WTC11 (cell line): Measurements from ENCODE around the gene EBPL. TPM values are rescaled to one million over a fixed set of nuclear protein-coding genes. Genes with fewer than 3 reads are reported as not detected.

Experiments
- ESRRA ChIP-seq: sonication (generic); formaldehyde crosslinking; IDR thresholded peaks from 2 replicates; pipeline ENCODE4 v1.8.1; 2022; ENCODE audit warnings: mild to moderate bottlenecking, missing genetic modification reagents, borderline replicate concordance
- ETV6 ChIP-seq: sonication (generic); formaldehyde crosslinking; IDR thresholded peaks from 2 replicates; pipeline ENCODE4 v1.8.1; 2022; ENCODE audit warnings: mild to moderate bottlenecking, missing genetic modification reagents
- GRHL2 ChIP-seq: fragments of 250-450 bp; sonication (Bioruptor Pico); IDR thresholded peaks from 2 replicates; pipeline ENCODE4 v1.8.0; 2022; ENCODE audit warnings: mild to moderate bottlenecking, moderate library complexity; ENCODE audit not compliant: insufficient replicate concordance, severe bottlenecking
- JAZF1 ChIP-seq: fragments of 250-450 bp; sonication (Bioruptor Pico); IDR thresholded peaks from 2 replicates; pipeline ENCODE4 v1.9.0; 2021; ENCODE audit warnings: moderate library complexity, mild to moderate bottlenecking, inconsistent platforms
- NFE2L1 ChIP-seq: sonication (generic); formaldehyde crosslinking; IDR thresholded peaks from 2 replicates; pipeline ENCODE4 v1.8.1; 2023; ENCODE audit warnings: missing genetic modification reagents
- OVOL2 ChIP-seq: fragments of 250-450 bp; sonication (Bioruptor Pico); IDR thresholded peaks from 2 replicates; pipeline ENCODE4 v1.9.0; 2021; ENCODE audit warnings: mild to moderate bottlenecking, borderline replicate concordance
- RELA ChIP-seq: sonication (generic); formaldehyde crosslinking; IDR thresholded peaks from 2 replicates; pipeline ENCODE4 v1.8.1; 2022; ENCODE audit warnings: missing genetic modification reagents, mild to moderate bottlenecking, borderline replicate concordance
- SMAD3 ChIP-seq: sonication (generic); formaldehyde crosslinking; IDR thresholded peaks from 2 replicates; pipeline ENCODE4 v1.8.0; 2022; ENCODE audit warnings: missing genetic modification reagents, mild to moderate bottlenecking, borderline replicate concordance
- SMAD4 ChIP-seq: sonication (generic); formaldehyde crosslinking; IDR thresholded peaks from 2 replicates; pipeline ENCODE4 v1.8.0; 2022; ENCODE audit warnings: mild to moderate bottlenecking, missing genetic modification reagents
- SP1 ChIP-seq: sonication (generic); formaldehyde crosslinking; conservative IDR thresholded peaks from 2 replicates; pipeline ENCODE4 v1.8.1; 2022; ENCODE audit warnings: missing genetic modification reagents
- TCF7 ChIP-seq: sonication (generic); formaldehyde crosslinking; IDR thresholded peaks from 2 replicates; pipeline ENCODE4 v1.8.0; 2022; ENCODE audit warnings: mild to moderate bottlenecking, low read depth, missing genetic modification reagents, moderate library complexity
- ZBTB21 ChIP-seq: sonication (generic); formaldehyde crosslinking; IDR thresholded peaks from 2 replicates; pipeline ENCODE4 v1.8.1; 2023; ENCODE audit warnings: mild to moderate bottlenecking, missing genetic modification reagents, borderline replicate concordance
- ZNF121 ChIP-seq: sonication (generic); formaldehyde crosslinking; IDR thresholded peaks from 2 replicates; pipeline ENCODE4 v1.8.0; 2023; ENCODE audit warnings: missing genetic modification reagents
- ZNF219 ChIP-seq: sonication (generic); formaldehyde crosslinking; IDR thresholded peaks from 2 replicates; pipeline ENCODE4 v1.8.0; 2023; ENCODE audit warnings: missing genetic modification reagents, mild to moderate bottlenecking, borderline replicate concordance
- ZNF232 ChIP-seq: sonication (generic); formaldehyde crosslinking; IDR thresholded peaks from 2 replicates; pipeline ENCODE4 v1.8.0; 2022; ENCODE audit warnings: mild to moderate bottlenecking, missing genetic modification reagents
- ZNF396 ChIP-seq: fragments of 250-450 bp; sonication (Bioruptor Pico); IDR thresholded peaks from 2 replicates; pipeline ENCODE4 v1.8.0; 2021; ENCODE audit warnings: mild to moderate bottlenecking, moderate library complexity, borderline replicate concordance
- ZNF416 ChIP-seq: fragments of 250-450 bp; sonication (Bioruptor Pico); IDR thresholded peaks from 2 replicates; pipeline ENCODE4 v1.9.0; 2021; ENCODE audit warnings: mild to moderate bottlenecking, inconsistent platforms
- ZNF423 ChIP-seq: fragments of 250-450 bp; sonication (Bioruptor Pico); IDR thresholded peaks from 2 replicates; pipeline ENCODE4 v2.1.2; 2022; ENCODE audit warnings: mild to moderate bottlenecking, moderate library complexity
- ZNF671 ChIP-seq: fragments of 250-450 bp; sonication (Bioruptor Pico); IDR thresholded peaks from 2 replicates; pipeline ENCODE4 v1.8.0; 2021; ENCODE audit warnings: mild to moderate bottlenecking
- total RNA-seq: library from RNA; stranded (reverse); gene quantifications from 3 replicates; pipeline ENCODE4 v1.2.3, GENCODE V29; 2021
- TF ChIP-seq, protein P1 (sequence below): sonication (generic); formaldehyde crosslinking; IDR thresholded peaks from 2 replicates; pipeline ENCODE4 v1.8.1; 2022; ENCODE audit warnings: low read depth, missing genetic modification reagents, borderline replicate concordance
- TF ChIP-seq, protein P2 (sequence below): sonication (generic); formaldehyde crosslinking; IDR thresholded peaks from 2 replicates; pipeline ENCODE4 v1.8.1; 2023; ENCODE audit warnings: mild to moderate bottlenecking, missing genetic modification reagents, borderline replicate concordance
- TF ChIP-seq, protein P3 (sequence below): sonication (generic); formaldehyde crosslinking; IDR thresholded peaks from 2 replicates; pipeline ENCODE4 v1.8.1; 2022; ENCODE audit warnings: missing genetic modification reagents, borderline replicate concordance
- TF ChIP-seq, protein P4 (sequence below): sonication (generic); formaldehyde crosslinking; IDR thresholded peaks from 2 replicates; pipeline ENCODE4 v1.8.1; 2023; ENCODE audit warnings: mild to moderate bottlenecking, missing genetic modification reagents, moderate library complexity
- TF ChIP-seq, protein P5 (sequence below): sonication (generic); formaldehyde crosslinking; IDR thresholded peaks from 2 replicates; pipeline ENCODE4 v1.8.0; 2023; ENCODE audit warnings: missing genetic modification reagents, mild to moderate bottlenecking, borderline replicate concordance
- TF ChIP-seq, protein P6 (sequence below): sonication (generic); formaldehyde crosslinking; IDR thresholded peaks from 2 replicates; pipeline ENCODE4 v1.8.0; 2022; ENCODE audit warnings: mild to moderate bottlenecking, missing genetic modification reagents

Gene EBPL
- total RNA-seq, 1 experiment from 2014 or later, result 92.5 TPM

DNA sequence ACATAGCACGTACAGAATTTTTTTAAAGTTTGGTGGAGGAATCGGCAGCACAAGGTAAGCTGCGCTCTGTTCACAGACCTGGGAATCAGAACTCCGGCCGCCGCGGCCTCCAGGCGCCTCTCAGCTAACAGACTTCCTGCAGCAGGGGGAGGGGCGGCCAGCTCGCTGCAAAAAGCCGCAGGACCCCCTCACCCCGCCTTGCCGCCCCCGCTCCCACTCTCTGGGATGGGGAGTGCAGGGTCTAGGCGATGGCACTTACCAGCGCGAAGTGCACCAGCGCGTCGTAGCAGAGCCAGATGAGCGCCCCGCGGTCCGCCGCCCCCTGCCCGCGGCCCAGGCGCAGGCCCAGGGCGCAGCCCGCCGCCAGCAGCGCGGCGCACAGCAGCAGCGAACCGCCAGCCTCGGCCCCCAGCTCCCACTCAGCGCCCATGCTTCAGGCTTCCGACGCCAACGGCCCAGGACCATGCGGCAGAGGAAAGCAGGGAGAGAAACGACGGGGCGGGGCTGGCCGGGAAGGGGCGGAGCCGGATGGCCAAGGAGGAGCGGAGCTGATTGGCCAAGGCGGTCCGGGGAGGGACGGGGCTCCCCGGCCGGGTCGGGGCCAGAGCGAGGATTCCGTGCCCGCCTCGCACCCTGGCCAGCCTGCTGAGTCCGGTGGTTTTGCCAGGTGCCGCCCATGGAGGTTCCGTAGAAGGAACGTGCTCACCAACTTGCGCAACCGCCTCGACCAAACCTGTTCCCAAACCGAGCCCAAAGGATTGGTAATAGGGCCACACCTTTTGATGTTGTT is at the start of gene EBPL (continued):
- TF ChIP-seq ZBTB21 (CRISPR knock-in tag) (peak; percentile 88), ZNF121 (CRISPR knock-in tag) (peak; percentile 2; the same call in 1 of the 2 replicates), ZNF219 (CRISPR knock-in tag) (peak; percentile 77; the same call in 1 of the 2 replicates), SMAD3 (peak; percentile 93; the same call in 1 of the 2 replicates), GRHL2 (no peak), RELA (CRISPR knock-in tag) (peak; percentile 62), NFE2L1 (CRISPR knock-in tag) (peak; percentile 94), SMAD4 (CRISPR knock-in tag) (0 out of 2 replicates have a peak, but pooled peaks have one; percentile 9), ESRRA (CRISPR knock-in tag) (peak; percentile 66; the same call in 1 of the 2 replicates), TCF7 (CRISPR knock-in tag) (peak; percentile 88), ZNF416 (CRISPR knock-in tag) (0 out of 2 replicates have a peak, but pooled peaks have one; percentile 49), OVOL2 (CRISPR knock-in tag) (no peak), ETV6 (CRISPR knock-in tag) (peak; percentile 95), ZNF396 (CRISPR knock-in tag) (no peak), ZNF423 (CRISPR knock-in tag) (no peak), SP1 (CRISPR knock-in tag) (peak; percentile 98), ZNF671 (CRISPR knock-in tag) (no peak), JAZF1 (no peak), ZNF232 (peak; percentile 95)
- TF ChIP-seq, protein P1, sequence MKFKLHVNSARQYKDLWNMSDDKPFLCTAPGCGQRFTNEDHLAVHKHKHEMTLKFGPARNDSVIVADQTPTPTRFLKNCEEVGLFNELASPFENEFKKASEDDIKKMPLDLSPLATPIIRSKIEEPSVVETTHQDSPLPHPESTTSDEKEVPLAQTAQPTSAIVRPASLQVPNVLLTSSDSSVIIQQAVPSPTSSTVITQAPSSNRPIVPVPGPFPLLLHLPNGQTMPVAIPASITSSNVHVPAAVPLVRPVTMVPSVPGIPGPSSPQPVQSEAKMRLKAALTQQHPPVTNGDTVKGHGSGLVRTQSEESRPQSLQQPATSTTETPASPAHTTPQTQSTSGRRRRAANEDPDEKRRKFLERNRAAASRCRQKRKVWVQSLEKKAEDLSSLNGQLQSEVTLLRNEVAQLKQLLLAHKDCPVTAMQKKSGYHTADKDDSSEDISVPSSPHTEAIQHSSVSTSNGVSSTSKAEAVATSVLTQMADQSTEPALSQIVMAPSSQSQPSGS, result no peak
- TF ChIP-seq, protein P2, sequence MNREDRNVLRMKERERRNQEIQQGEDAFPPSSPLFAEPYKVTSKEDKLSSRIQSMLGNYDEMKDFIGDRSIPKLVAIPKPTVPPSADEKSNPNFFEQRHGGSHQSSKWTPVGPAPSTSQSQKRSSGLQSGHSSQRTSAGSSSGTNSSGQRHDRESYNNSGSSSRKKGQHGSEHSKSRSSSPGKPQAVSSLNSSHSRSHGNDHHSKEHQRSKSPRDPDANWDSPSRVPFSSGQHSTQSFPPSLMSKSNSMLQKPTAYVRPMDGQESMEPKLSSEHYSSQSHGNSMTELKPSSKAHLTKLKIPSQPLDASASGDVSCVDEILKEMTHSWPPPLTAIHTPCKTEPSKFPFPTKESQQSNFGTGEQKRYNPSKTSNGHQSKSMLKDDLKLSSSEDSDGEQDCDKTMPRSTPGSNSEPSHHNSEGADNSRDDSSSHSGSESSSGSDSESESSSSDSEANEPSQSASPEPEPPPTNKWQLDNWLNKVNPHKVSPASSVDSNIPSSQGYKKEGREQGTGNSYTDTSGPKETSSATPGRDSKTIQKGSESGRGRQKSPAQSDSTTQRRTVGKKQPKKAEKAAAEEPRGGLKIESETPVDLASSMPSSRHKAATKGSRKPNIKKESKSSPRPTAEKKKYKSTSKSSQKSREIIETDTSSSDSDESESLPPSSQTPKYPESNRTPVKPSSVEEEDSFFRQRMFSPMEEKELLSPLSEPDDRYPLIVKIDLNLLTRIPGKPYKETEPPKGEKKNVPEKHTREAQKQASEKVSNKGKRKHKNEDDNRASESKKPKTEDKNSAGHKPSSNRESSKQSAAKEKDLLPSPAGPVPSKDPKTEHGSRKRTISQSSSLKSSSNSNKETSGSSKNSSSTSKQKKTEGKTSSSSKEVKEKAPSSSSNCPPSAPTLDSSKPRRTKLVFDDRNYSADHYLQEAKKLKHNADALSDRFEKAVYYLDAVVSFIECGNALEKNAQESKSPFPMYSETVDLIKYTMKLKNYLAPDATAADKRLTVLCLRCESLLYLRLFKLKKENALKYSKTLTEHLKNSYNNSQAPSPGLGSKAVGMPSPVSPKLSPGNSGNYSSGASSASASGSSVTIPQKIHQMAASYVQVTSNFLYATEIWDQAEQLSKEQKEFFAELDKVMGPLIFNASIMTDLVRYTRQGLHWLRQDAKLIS, result no peak
- TF ChIP-seq, protein P3, sequence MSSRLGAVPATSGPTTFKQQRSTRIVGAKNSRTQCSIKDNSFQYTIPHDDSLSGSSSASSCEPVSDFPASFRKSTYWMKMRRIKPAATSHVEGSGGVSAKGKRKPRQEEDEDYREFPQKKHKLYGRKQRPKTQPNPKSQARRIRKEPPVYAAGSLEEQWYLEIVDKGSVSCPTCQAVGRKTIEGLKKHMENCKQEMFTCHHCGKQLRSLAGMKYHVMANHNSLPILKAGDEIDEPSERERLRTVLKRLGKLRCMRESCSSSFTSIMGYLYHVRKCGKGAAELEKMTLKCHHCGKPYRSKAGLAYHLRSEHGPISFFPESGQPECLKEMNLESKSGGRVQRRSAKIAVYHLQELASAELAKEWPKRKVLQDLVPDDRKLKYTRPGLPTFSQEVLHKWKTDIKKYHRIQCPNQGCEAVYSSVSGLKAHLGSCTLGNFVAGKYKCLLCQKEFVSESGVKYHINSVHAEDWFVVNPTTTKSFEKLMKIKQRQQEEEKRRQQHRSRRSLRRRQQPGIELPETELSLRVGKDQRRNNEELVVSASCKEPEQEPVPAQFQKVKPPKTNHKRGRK (CRISPR knock-in tag), result 0 out of 2 replicates have a peak, but pooled peaks have one; percentile 64
- TF ChIP-seq, protein P4, sequence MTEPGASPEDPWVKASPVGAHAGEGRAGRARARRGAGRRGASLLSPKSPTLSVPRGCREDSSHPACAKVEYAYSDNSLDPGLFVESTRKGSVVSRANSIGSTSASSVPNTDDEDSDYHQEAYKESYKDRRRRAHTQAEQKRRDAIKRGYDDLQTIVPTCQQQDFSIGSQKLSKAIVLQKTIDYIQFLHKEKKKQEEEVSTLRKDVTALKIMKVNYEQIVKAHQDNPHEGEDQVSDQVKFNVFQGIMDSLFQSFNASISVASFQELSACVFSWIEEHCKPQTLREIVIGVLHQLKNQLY (CRISPR knock-in tag), result no peak
- TF ChIP-seq, protein P5, sequence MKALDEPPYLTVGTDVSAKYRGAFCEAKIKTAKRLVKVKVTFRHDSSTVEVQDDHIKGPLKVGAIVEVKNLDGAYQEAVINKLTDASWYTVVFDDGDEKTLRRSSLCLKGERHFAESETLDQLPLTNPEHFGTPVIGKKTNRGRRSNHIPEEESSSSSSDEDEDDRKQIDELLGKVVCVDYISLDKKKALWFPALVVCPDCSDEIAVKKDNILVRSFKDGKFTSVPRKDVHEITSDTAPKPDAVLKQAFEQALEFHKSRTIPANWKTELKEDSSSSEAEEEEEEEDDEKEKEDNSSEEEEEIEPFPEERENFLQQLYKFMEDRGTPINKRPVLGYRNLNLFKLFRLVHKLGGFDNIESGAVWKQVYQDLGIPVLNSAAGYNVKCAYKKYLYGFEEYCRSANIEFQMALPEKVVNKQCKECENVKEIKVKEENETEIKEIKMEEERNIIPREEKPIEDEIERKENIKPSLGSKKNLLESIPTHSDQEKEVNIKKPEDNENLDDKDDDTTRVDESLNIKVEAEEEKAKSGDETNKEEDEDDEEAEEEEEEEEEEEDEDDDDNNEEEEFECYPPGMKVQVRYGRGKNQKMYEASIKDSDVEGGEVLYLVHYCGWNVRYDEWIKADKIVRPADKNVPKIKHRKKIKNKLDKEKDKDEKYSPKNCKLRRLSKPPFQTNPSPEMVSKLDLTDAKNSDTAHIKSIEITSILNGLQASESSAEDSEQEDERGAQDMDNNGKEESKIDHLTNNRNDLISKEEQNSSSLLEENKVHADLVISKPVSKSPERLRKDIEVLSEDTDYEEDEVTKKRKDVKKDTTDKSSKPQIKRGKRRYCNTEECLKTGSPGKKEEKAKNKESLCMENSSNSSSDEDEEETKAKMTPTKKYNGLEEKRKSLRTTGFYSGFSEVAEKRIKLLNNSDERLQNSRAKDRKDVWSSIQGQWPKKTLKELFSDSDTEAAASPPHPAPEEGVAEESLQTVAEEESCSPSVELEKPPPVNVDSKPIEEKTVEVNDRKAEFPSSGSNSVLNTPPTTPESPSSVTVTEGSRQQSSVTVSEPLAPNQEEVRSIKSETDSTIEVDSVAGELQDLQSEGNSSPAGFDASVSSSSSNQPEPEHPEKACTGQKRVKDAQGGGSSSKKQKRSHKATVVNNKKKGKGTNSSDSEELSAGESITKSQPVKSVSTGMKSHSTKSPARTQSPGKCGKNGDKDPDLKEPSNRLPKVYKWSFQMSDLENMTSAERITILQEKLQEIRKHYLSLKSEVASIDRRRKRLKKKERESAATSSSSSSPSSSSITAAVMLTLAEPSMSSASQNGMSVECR (CRISPR knock-in tag), result peak; percentile 59; the same call in 1 of the 2 replicates
- TF ChIP-seq, protein P6, sequence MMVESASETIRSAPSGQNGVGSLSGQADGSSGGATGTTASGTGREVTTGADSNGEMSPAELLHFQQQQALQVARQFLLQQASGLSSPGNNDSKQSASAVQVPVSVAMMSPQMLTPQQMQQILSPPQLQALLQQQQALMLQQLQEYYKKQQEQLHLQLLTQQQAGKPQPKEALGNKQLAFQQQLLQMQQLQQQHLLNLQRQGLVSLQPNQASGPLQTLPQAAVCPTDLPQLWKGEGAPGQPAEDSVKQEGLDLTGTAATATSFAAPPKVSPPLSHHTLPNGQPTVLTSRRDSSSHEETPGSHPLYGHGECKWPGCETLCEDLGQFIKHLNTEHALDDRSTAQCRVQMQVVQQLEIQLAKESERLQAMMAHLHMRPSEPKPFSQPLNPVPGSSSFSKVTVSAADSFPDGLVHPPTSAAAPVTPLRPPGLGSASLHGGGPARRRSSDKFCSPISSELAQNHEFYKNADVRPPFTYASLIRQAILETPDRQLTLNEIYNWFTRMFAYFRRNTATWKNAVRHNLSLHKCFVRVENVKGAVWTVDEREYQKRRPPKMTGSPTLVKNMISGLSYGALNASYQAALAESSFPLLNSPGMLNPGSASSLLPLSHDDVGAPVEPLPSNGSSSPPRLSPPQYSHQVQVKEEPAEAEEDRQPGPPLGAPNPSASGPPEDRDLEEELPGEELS (CRISPR knock-in tag), result peak; percentile 96
